IPS-NIHi7 (cell line): ENCODE data around the gene SNRK.

Experiments used
- DNase-seq: peaks from one replicate; pipeline ENCODE4 v3.0.0; 2012; ENCODE audit warnings: mixed read lengths; ENCODE audit errors: extremely low spot score

SNRK gene

DNA sequence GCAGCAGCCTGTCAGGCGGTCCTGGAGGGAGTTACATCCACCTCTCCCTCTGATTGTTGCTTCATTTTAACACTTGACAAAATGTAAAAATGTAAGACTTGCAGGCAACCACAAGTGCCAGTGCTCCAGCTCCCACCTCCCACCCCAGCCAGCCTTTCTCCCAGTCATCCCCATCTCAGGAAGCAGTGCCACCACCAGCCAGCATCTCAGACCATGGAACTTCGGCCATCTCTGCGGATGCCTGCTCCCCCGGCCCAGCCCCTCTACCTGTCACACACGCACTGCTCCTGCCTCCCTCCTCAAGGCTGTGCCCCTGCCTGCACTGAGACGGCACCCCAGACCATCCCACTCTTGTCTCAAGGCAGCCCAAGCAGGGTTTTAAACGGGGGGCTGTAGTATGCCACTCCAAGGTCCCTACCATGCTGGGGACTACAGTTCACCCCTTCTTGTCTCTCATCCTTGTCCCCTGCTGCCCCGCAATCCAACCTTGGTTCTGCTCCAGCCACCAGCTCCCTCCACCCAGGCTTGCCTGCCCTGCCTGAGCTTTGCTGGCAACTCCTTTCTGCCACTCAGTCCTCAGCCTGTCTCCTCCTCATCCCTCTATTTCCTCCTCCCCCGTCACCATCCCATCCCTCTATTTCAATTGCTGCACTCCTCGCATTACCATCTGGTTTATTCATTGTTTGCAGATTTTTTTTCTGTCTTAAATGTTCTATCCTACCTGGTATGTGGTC is 85.8 kb downstream of the SNRK start:
- no peak for DNase-seq

DNA sequence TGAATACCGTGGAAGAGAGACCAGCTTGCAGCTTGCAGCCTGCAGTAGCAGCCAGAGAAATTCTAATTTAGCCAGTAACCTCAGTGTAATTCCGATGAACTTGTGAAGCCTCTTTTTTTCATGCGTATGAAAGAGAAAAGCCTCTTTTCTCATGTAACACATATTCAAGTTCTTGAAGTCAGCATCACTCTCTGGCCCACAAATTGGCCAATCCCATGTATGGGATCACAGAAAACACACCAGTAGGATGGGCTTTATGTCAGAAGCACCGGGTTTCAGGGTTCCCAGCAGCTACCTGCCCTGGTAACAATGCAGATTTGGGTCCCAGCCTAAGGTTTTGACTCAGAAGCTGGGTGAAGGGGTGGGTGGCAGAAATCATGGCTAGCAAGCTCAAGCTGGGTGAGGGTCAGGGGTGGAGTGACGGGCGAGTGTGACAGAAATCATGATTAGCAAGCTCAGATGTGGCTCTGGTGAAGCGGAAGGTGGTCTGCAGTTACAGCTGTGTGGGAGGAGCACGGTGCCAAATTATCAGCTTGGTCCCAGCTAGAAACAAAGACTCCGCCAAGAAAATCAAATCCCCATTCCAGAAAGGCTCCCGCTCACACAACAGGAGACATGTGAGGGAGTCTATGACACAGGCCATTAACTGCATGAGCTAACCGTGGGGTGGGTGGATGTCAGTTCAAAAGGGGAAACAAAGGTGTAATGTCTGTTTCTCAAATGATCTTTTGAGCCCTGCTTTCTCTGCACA is 86.6 kb downstream of the SNRK start:
- DNase-seq: peak; percentile 49

DNA sequence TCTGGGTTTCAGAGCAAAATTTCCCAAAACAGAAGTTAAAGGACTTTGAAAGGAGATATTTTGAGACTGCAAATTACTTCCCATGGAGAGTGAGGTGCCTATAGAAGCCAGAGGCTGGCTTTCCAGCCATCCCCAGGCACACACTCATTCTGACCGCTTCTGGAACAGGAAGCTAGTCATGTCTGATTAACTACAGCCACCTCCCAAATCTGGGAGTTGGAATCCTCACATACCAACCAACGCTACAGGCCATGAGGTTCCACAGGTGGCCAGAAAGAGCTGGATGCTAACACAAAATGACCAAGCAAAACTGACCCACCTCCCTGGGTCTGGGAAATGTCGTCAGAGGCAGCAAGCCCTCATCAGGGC is 87.2 kb downstream of the SNRK start:
- DNase-seq: no peak

DNA sequence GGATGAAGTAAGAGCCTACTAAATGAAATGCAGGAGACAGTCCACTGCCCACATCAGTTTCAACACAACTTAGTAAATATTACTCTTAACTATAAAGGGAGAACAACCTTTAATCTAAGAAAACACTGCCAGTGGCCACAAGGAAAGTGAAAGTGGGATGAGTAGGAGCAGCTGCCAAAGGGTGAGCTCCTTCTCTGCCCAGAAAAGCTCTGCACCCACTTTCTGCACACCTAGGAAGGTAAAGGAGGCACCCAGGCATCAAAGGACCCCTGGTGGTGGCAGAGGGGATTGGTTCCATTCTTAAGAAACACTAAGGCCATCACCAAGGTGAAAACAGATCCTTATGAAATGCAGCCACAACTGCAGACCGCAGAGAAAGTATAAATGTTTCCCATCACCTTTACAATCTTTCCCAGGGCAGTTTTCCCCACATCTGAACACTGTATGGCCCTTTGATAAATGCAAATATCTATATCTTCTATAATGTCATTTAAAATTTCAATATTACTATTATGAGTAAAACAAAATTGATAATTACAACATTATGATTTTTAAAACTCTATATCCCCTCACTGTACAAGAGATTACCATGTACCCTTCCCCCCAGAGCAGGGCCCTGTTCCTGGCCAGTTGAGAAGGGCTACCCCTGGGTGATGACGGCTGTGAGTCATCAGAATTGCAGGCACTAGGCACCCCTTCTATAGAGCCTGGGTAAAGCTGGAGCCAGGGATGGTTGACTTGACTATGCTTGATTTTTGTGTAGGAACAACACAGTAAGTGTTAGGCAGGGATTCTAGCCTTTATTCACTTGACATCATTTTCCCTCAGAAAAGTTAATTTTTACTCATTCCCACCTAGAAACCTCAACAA is 92.0 kb downstream of the SNRK start:
- DNase-seq: peak; percentile 74

DNA sequence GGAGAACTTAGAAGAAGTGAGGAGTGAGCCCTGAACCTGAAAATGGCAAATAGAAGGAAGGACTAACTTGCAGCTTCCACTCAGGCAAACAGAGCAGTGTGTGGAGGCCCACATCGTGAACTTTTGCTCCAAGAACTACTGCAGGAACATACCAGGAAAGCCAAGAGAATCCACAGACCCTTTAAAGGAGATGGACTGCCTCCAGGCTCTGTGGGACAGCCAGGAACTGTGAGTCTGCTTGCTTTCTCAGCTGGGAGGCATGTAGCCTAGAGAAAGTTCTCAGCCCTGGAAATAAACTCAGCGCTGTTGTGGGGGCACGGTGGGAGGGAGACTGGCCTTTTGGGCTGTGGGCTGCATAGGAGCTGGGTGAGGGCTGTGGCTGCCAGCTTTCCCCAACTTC is 93.0 kb downstream of the SNRK start:
- DNase-seq: no peak

DNA sequence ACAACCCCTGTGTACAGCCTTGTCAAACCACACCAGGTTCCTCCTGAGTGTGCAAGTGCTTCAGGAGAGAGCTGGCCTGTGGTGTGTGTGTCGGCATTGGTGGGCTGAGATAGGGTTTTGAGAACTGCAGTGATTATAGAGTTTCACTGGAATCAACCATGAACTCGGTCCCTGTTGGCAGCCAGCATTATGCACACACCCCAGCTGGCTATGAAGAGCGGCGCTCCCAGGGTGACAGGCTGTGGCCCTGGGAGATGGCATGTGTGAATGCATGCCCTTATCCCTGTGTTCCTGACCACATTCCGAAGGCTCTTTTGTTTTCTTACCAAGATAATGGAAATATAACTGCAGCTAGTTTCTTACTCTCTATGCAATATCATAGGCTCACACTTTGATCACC is 101.8 kb downstream of the SNRK start:
- no peak for DNase-seq

DNA sequence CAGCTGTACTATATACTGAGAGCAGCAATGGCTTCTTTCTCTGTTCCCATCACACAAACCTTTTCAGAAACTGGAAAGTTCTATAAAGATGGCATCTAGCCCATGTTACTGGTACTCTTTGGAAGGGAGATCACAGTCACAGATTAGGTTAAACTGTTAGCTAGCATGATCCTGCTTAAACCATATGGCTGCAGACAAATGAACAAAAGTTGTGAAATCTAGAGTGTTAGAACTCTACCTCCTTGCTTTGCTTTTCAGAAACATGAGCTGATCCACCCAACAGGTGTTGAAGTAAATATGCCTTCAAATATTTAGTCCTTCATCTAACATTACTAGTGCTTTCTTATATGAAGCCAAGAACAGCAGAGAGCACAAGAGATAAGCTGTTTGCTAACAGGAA is 102.6 kb downstream of the SNRK start:
- no peak for DNase-seq

DNA sequence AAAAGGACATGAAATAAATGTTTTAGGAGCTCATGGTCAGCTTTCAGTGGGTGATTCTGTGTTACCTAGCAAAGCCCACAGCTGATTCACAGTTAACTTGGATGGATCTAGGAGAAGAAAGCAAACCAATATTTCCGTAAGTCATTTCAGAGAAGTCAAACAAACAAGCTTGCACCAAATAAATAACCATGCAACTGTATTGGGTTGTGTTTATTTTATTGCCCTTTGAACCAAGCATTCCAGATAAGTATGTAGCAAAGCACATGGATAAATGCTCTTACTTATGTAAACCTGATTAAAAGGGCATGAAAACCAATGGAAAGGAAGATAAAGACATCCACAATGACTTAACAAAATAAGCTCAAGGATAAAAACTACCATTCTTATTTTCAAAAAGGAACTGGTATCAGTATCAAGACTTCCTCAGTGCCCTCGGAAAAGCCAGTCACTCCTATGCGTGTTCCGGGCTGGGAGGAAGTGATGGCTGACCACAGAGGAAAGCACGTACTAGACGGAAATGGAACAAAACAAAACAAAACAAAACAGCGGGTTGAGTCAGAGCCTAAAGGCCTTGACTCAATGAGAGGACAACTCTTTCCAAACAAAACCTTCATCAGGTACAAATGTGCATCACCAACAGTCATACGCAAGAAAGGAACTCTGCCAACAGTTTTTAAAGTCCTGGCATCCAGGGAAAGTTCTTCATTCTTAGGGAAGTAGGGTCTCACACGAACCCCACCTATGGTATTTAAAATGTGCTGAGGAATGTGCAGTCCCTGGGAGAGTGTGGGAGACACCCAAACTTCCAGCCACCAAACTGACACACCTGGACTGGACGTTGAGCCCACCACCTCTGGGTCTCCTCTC is 103.3 kb downstream of the SNRK start:
- no peak for DNase-seq

DNA sequence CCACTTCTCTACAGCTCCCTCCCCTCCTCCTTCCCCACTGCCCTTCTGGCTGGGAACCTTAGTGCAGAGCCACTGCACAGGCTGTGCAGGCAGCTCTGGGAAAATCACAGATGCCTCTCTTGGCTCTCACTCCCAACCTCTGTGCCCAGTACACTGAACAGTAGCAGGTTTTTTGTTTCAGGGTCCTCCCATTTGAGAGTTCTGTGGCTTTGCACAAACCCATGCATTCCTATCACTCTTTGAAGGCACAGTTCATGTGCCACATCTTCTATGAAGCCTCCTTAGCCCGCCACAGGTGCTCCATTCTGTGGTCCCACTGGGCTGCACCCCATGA is 103.9 kb downstream of the SNRK start:
- DNase-seq: no peak

DNA sequence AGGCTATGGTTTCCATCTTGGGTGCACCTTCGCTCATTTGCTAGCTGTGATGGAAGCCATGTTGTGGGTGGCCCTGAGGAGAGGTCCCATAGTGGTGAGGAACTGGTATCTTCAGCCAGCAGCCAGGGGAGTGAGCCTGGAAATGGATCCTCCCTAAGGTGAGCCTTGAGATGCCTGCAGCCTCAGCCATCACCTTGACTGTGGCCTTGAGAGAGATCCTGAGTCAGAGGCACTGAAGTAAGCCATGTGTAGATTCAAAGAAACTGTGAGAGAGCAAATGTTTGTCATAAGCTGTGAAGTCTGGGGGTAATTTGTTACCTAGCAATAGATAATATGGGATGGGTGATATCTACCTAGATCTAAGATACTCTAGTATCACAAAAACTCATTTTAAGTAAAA is 105.3 kb downstream of the SNRK start:
- no peak for DNase-seq

DNA sequence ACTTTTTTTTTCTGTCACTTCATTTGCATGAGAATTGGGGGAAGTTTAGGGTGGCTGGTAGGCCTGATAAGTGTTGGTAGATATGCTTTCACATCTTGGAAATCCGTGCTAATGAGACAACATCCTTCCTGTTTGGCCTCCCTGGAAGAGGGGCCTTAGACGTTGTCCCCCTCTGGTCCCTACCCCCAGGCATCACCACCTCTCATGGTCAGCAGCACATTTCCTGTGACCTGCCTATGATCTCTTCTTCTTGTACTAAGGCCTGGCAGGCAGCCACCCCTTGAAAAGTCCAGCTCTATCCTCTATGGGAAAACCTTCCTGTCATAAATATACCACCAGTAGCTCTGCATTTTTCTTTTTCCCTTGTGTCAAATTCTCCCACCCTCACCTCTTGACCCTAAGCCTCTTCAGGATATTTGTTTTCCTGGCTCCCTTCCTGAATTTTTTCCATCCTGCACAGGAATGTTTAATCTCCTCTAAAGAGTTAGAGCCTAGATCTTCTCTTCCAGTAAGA is 107.8 kb downstream of the SNRK start:
- DNase-seq: no peak

DNA sequence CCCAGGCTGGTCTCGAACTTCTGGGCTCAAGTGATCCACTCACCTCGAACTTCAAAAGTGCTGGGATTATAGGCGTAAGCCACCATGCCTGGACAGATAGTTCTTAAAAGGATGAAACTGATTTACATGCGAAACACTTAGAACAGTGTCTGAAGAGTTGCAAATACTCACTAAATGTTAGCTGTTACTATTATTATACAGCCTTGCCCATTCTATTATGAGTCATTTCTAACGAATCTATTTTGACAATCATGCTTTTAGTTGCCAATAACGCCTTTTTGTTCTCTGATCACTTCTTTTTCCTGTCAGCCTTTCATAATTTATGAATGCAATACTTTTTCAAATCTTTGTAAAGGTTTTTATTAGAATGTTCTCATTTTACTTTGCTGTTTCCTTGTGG is 112.7 kb downstream of the SNRK start:
- no peak for DNase-seq

DNA sequence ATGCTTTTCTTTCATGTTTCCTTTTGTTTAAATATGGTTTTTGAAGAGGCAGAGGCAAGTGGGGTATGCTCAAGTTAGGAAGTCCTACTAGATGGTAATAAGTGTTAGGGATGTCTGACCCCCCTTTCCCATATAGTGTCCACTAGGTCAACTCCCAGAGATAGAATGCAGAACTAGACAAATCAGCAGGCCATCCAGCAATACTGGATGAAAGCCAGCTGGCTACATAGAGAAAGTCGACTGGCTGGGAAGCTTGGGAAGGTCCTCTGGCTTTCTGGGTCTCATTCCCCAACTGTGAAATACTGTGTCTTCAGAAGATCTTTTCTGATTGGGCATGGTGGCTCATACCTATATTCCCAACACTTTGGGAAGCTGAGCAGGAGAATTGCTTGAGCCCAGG is 113.8 kb downstream of the SNRK start:
- DNase-seq: no peak
